Dendritic cell treated with granulocyte-macrophage colony-stimulating factor and Interleukin-4, amounts not matched to agents 40 ng/mL and 50 ng/mL, for 4 days (primary cell): ENCODE data around the gene ZNF543.

Experiments
- H3K27ac Mint-ChIP-seq: one replicate; pipeline ENCODE4 v1.8.0; 2022; ENCODE audit warnings: mild to moderate bottlenecking, mixed read lengths
- H3K27me3 Mint-ChIP-seq: one replicate; pipeline ENCODE4 v1.8.0; 2022; ENCODE audit warnings: mild to moderate bottlenecking, mixed read lengths
- H3K36me3 Mint-ChIP-seq: one replicate; pipeline ENCODE4 v1.8.0; 2022; ENCODE audit warnings: low read depth, mixed read lengths
- H3K4me1 Mint-ChIP-seq: one replicate; pipeline ENCODE4 v1.8.0; 2022; ENCODE audit warnings: low read depth, mixed read lengths
- H3K4me3 Mint-ChIP-seq: one replicate; pipeline ENCODE4 v1.8.0; 2022; ENCODE audit warnings: mild to moderate bottlenecking, moderate library complexity, mixed read lengths
- H3K9me3 Mint-ChIP-seq: one replicate; pipeline ENCODE4 v1.8.0; 2022; ENCODE audit warnings: mixed read lengths
- intact Hi-C: fragments of 100-400 bp; cut with micrococcal nuclease; formaldehyde crosslinking; loops from one replicate; pipeline ENCODE4 v1.15.0; 2022

Gene ZNF543

GRCh38 chr19:57376151-57376550 is 55.9 kb downstream of the ZNF543 start:
- intact Hi-C loops, result no loop called here
- Mint-ChIP-seq H3K27ac (no peak overlapping the region), H3K9me3 (peaks cover 98% of the 10 kb centered on the region), H3K27me3 (no peaks in the 10 kb centered on the region), H3K4me1 (no peaks in the 10 kb centered on the region), H3K36me3 (peaks cover 71% of the 10 kb centered on the region), H3K4me3 (no peak overlapping the region)

- Mint-ChIP-seq H3K27ac (no peak overlapping the region), H3K4me3 (no peak overlapping the region), H3K4me1 (no peaks in the 10 kb centered on the region), H3K36me3 (peaks cover 57% of the 10 kb centered on the region), H3K27me3 (no peaks in the 10 kb centered on the region), H3K9me3 (peaks cover 90% of the 10 kb centered on the region)
- intact Hi-C loops, result no loop called here
These were observed 57.4 kb downstream of the ZNF543 start for GRCh38 chr19:57377498-57378146.
